VCaP (cell line): ENCODE results near the gene ITGB6.

Experiments
- H3K27ac ChIP-seq: fragments of 450-650 bp; 2 replicates; pipeline ENCODE4 v1.5.1; 2017
- CTCF ChIP-seq: fragments of 450-650 bp; conservative IDR thresholded peaks from 2 replicates; pipeline ENCODE4 v1.5.1; 2017; ENCODE audit warnings: mild to moderate bottlenecking, moderate library complexity

Gene ITGB6

GRCh38 chr2:160062292-160063005 lies 137.6 kb downstream of the ITGB6 start, which contains the start of gene PLA2R1:
TSS of gene PLA2R1 (minus strand) at chr2:160062615. CDS start at chr2:160062403, 212 bp downstream.
- H3K27ac ChIP-seq, result peak within 1 kb of the TSS; percentile 56; the same call in 1 of the 2 replicates
- no peak for TF ChIP-seq CTCF

- H3K27ac ChIP-seq, result peak overlapping the region; percentile 56; the same call in 1 of the 2 replicates
- no peak for TF ChIP-seq CTCF
Observed at GRCh38 chr2:160061944-160062291, 138.2 kb downstream of the ITGB6 start.

GRCh38 chr2:160061533-160061932 lies 138.5 kb downstream of the ITGB6 start:
- H3K27ac ChIP-seq, result no peak overlapping the region
- TF ChIP-seq CTCF, result no peak

- TF ChIP-seq CTCF, result no peak
- no peak overlapping the region for H3K27ac ChIP-seq
Observed at GRCh38 chr2:160060297-160060696, 139.8 kb downstream of the ITGB6 start.

- TF ChIP-seq CTCF, result no peak
Observed at GRCh38 chr2:160057356-160057755, 142.7 kb downstream of the ITGB6 start.

GRCh38 chr2:160055726-160056108 lies 144.4 kb downstream of the ITGB6 start:
- no peak overlapping the region for H3K27ac ChIP-seq
- no peak for TF ChIP-seq CTCF

More at GRCh38 chr2:160057356-160057755, 142.7 kb downstream of the ITGB6 start:
- no peak overlapping the region for H3K27ac ChIP-seq

GRCh38 chr2:160054984-160055725 lies 144.9 kb downstream of the ITGB6 start:
- TF ChIP-seq CTCF, result no peak
- no peak overlapping the region for H3K27ac ChIP-seq
